ENCODE measurements around the gene SLC52A3.
"Not testable (repeated sequence)": the region's sequence is repeated elsewhere in the genome, so short reads cannot be mapped to it uniquely, and the experiment has no call there.

Gene SLC52A3

DNA sequence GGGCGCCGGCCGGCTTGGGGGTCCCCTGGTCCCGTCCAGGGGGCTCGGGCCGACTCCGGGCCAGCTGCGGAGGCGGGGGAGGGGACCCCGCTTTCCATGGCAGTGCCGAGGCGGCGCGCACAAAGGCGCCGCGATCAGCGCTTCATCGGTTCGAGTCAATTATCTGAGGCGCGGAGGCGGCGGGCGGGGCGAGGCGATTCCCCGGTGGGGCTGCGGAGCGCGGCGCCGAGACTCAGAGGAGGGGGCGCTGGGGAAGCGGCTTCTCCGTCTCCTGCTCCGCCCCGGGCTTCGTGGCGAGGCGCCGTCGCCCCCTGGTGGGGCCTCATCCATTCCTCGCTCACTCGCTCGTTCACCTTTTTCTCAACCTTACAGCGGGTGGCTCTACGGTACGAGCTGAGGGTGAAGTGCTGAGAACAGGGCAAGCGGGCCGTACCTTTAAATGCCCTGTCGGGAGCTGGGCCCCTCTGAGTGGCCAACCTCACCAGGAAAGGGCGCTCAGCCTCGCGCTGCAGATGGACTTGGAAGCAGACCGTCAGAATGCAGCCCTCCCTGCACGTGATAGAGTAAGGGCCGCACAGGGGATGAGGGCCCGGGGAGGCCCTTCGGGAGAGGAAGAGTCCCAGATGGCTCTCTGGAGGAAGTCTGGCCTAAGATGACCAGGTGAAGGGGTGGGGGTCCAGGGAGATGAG, 39.9 kb downstream of the SLC52A3 start:
- DNase-seq (ENCODE audit: low spot score) = peak; percentile 21

DNA sequence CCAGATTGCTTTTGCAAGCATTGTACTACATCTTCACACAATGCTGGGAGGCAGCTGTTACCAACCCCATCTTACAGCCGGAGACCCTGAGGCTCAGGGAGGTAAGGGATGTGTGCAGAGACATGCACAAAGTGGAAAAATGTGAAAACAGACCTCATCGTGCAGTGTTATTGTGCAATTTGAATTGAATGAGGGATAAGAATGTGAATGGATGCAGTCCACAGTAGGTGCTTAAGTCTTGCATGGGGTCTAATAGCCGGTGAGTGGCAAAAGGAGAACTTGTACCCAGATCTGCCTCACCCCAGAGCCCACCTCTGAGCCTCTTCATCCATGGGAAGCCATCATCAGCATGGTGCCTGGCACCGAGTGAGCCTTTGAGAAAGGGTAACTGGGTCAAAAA, 42.1 kb downstream of the SLC52A3 start:
- no peak for DNase-seq (ENCODE audit: low spot score)

GRCh38 chr20:725491-725890, 42.8 kb downstream of the SLC52A3 start:
- DNase-seq (ENCODE audit: low spot score) = no peak

- DNase-seq (ENCODE audit: low spot score) = not testable (repeated sequence)
Observed at GRCh38 chr20:724797-725196, 43.5 kb downstream of the SLC52A3 start.

GRCh38 chr20:723756-724155, 44.5 kb downstream of the SLC52A3 start:
- DNase-seq (ENCODE audit: low spot score) = no peak

GRCh38 chr20:722822-723644, 45.3 kb downstream of the SLC52A3 start:
- DNase-seq (ENCODE audit: low spot score) = no peak

GRCh38 chr20:721876-722275, 46.4 kb downstream of the SLC52A3 start:
- no peak for DNase-seq (ENCODE audit: low spot score)

DNA sequence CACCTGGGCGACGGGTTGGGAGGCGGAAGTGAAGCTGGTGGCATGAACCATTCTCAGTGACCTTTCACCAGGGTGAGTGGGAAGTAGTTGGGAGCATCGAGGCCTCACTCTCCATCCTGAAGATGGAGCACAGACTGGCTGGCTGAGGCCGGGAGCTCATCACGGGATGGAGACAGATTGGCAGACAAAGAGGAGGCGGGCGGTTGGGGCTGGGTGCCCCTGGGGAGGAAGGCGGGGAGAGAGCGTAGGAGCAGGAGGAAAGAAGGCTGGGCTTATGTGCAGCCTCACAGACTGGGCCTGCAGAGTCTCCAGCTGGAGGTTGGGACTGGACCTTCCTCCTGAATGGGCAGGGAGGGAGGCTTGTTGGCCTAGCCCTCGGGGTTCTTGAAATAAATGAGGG, 48.5 kb downstream of the SLC52A3 start:
- no peak for DNase-seq (ENCODE audit: low spot score)

GRCh38 chr20:719068-719467, 49.2 kb downstream of the SLC52A3 start:
- no peak for DNase-seq (ENCODE audit: low spot score)

DNA sequence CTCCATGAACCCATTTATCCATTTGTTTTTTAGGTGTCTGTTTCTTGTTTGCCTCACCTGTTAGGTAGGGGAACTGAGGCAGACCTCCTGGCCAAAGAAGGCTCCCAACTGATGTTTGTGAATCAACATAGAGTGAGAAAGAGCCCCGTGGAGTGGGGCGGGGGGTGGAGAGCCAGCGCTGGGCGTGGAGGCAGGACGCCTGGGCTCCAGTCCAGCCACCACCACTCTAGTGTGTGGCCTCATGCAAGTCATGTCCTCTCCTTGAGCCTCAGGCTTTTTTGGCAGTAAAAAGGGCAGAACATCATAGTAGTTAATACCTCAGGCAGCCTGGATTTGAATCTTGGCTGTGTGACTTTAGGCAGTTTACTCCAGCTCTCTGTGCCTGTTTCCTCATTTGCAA, 50.5 kb downstream of the SLC52A3 start:
- DNase-seq (ENCODE audit: low spot score) = no peak

GRCh38 chr20:717271-717670, 51.0 kb downstream of the SLC52A3 start:
- no peak for DNase-seq (ENCODE audit: low spot score)

- no peak for DNase-seq (ENCODE audit: low spot score)
Observed at GRCh38 chr20:714453-714852, 53.8 kb downstream of the SLC52A3 start.

- no peak for DNase-seq (ENCODE audit: low spot score)
Observed at GRCh38 chr20:711576-711975, 56.7 kb downstream of the SLC52A3 start.

- DNase-seq (ENCODE audit: low spot score) = no peak
Observed at GRCh38 chr20:710780-711450, 57.4 kb downstream of the SLC52A3 start.
